HEK293T (cell line): Measurements from ENCODE around the gene ERO1B.

Experiments used
- ELF4 ChIP-seq: fragments of 450-650 bp; IDR thresholded peaks from 2 replicates; pipeline ENCODE4 v1.6.1; 2017; ENCODE audit warnings: antibody characterized with exemption
- FOXM1 ChIP-seq: fragments of 450-650 bp; IDR thresholded peaks from 2 replicates; pipeline ENCODE4 v1.6.1; 2017; ENCODE audit warnings: mild to moderate bottlenecking, borderline replicate concordance
- TF ChIP-seq, protein P1 (sequence below): fragments of 450-650 bp; IDR thresholded peaks from 2 replicates; pipeline ENCODE4 v1.6.1; 2016

DNA sequence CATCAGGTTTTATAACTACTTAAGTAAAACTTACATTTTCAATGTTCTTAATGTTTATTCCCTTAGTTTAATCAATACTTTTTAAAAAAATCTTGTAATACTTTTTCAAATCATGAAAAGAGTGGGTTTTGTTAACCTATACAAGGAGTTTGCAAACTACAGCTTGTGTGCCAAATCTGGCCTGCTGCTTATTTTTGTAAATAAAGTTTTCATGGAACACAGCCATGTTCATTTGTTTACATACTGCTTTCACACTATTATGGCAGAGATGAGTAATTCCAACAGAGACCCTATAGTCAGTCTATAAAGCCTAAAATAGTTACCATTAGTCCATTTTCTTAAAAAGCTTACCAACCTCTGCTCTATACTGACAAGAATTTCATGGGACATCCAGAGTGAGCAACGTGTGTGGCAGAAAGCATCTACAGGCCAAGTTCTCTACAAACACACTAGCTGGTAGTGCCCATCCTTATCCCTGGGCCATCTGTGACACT lies 42.6 kb downstream of the ERO1B start:
- TF ChIP-seq, protein P1, sequence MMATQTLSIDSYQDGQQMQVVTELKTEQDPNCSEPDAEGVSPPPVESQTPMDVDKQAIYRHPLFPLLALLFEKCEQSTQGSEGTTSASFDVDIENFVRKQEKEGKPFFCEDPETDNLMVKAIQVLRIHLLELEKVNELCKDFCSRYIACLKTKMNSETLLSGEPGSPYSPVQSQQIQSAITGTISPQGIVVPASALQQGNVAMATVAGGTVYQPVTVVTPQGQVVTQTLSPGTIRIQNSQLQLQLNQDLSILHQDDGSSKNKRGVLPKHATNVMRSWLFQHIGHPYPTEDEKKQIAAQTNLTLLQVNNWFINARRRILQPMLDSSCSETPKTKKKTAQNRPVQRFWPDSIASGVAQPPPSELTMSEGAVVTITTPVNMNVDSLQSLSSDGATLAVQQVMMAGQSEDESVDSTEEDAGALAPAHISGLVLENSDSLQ: no peak
- TF ChIP-seq ELF4 (no peak), FOXM1 (no peak)
